HCT116 (cell line): Measurements from ENCODE around the gene KTN1. TPM values are rescaled to one million over a fixed set of nuclear protein-coding genes. Genes with fewer than 3 reads are reported as not detected.

ENCODE experiments used
- ATAC-seq: fragments of 200-7000 bp; cut with Tn5 transposase; 2 replicates; pipeline ENCODE4 v1.9.1; 2020; ENCODE audit warnings: mild to moderate bottlenecking, moderate library complexity
- BruUV-seq: library from RNA; stranded (reverse); fragments of 400-500 nt; replicated peaks from 2 replicates; lab custom pipeline; 2021; lab: Mats Ljungman, UMichigan
- CTCF ChIA-PET: fragments of 300-600 bp; sonication (Branson Sonifier 250); formaldehyde crosslinking; loops from one replicate; lab custom pipeline; 2021; ENCODE audit warnings: antibody characterized with exemption; lab: Charles Lee
- POLR2A ChIA-PET: fragments of 300-600, 350-600 bp; sonication (Branson Sonifier 250); formaldehyde crosslinking; loops from one replicate; lab custom pipeline; 2021; ENCODE audit warnings: antibody characterized with exemption; lab: Charles Lee
- RAD21 ChIA-PET, 2 experiments: fragments of 300-600 bp; sonication (Branson Sonifier 250); formaldehyde crosslinking; loops; one replicate each; lab custom pipeline; 2023; ENCODE audit warnings: low total read pairs in 2 of 2; ENCODE audit not compliant: uncharacterized antibody in 2 of 2, unreplicated experiment in 2 of 2, low non-redundant PET in 1 of 2; lab: Charles Lee
- DNase-seq: peaks from one replicate; pipeline ENCODE4 v3.0.0-alpha.2; 2010; ENCODE audit warnings: low read depth, low spot score
- H2AFZ ChIP-seq: fragments of 200-600 bp; shearing (Covaris generic), sonication (generic); 2 replicates; pipeline ENCODE4 v1.6.1; 2017; ENCODE audit warnings: low read depth, mixed run types, mixed read lengths, antibody characterized with exemption, low read length; ENCODE audit not compliant: poor library complexity, severe bottlenecking
- H3K27ac ChIP-seq: 2 replicates; pipeline ENCODE4 v1.5.1; 2012; ENCODE audit warnings: low read depth, low read length
- H3K27me3 ChIP-seq: fragments of 200-600 bp; sonication (generic); 2 replicates; pipeline ENCODE4 v1.6.1; 2016; ENCODE audit warnings: mixed run types, low read length, mixed read lengths; ENCODE audit not compliant: insufficient read depth
- H3K36me3 ChIP-seq, 2 experiments: fragments of 200-500 bp in 1 of 2; fragments of 200-600 bp in 1 of 2; sonication (Bioruptor generic) in 1 of 2; sonication (generic) in 1 of 2; 2 replicates each; pipeline versions ENCODE4 v1.5.1 to v1.6.1; 2014 to 2016; ENCODE audit warnings: low read length in 2 of 2, inconsistent platforms in 1 of 2, mixed read lengths in 1 of 2, mixed run types in 1 of 2; ENCODE audit not compliant: insufficient read depth in 2 of 2, control insufficient read depth in 1 of 2
- H3K4me1 ChIP-seq, 2 experiments: fragments of 200-600 bp in 1 of 2; sonication (generic) in 1 of 2; 2 replicates each; pipeline versions ENCODE4 v1.5.1 to v1.6.1; 2012 to 2017; ENCODE audit warnings: low read length in 2 of 2, inconsistent platforms in 1 of 2, mild to moderate bottlenecking in 1 of 2, mixed read lengths in 1 of 2, mixed run types in 1 of 2, moderate library complexity in 1 of 2; ENCODE audit not compliant: insufficient read depth in 2 of 2, control insufficient read depth in 1 of 2
- H3K4me2 ChIP-seq: fragments of 200-600 bp; sonication (generic); 2 replicates; pipeline ENCODE4 v1.6.1; 2017; ENCODE audit warnings: mixed run types, low read length, mixed read lengths
- H3K4me3 ChIP-seq, 2 experiments: fragments of 200-600 bp in 1 of 2; sonication (generic) in 1 of 2; replicated peaks in 1 of 2; 2 replicates each; pipeline ENCODE4 v1.5.1; 2011 to 2016; ENCODE audit warnings: low read length in 2 of 2, control low read depth in 1 of 2, low read depth in 1 of 2, mild to moderate bottlenecking in 1 of 2, mixed read lengths in 1 of 2, mixed run types in 1 of 2
- H3K79me2 ChIP-seq: fragments of 200-600 bp; sonication (generic); 2 replicates; pipeline ENCODE4 v1.6.1; 2017; ENCODE audit warnings: mild to moderate bottlenecking, mixed run types, low read length, moderate library complexity, mixed read lengths; ENCODE audit not compliant: insufficient read depth
- H3K9ac ChIP-seq: fragments of 200-600 bp; sonication (generic); 2 replicates; pipeline ENCODE4 v1.6.1; 2016; ENCODE audit warnings: low read length, mixed read lengths
- H3K9me2 ChIP-seq: fragments of 200-600 bp; sonication (generic), shearing (Covaris generic); 2 replicates; pipeline ENCODE4 v1.6.1; 2017; ENCODE audit warnings: mixed run types, mild to moderate bottlenecking, moderate library complexity; ENCODE audit not compliant: insufficient read depth
- H3K9me3 ChIP-seq, 2 experiments: fragments of 200-500 bp in 1 of 2; fragments of 200-600 bp in 1 of 2; sonication (Bioruptor generic) in 1 of 2; sonication (generic) in 1 of 2; 2 replicates each; pipeline ENCODE4 v1.6.1; 2014 to 2017; ENCODE audit warnings: low read length in 2 of 2, mixed read lengths in 2 of 2, inconsistent platforms in 1 of 2, low read depth in 1 of 2, mild to moderate bottlenecking in 1 of 2, mixed run types in 1 of 2, moderate library complexity in 1 of 2; ENCODE audit not compliant: control insufficient read depth in 1 of 2, insufficient read depth in 1 of 2
- H4K20me1 ChIP-seq: fragments of 200-600 bp; sonication (generic), shearing (Covaris generic); 2 replicates; pipeline ENCODE4 v1.6.1; 2017; ENCODE audit warnings: mixed run types, mild to moderate bottlenecking, moderate library complexity; ENCODE audit not compliant: insufficient read depth
- CEBPB ChIP-seq: IDR thresholded peaks from 2 replicates; pipeline ENCODE4 v1.6.1; 2012; ENCODE audit warnings: low read depth
- EGR1 ChIP-seq: IDR thresholded peaks from 2 replicates; pipeline ENCODE4 v1.6.1; 2012; ENCODE audit warnings: low read depth
- EZH2 ChIP-seq: fragments of 200-600 bp; sonication (generic); IDR thresholded peaks from 2 replicates; pipeline ENCODE4 v1.6.1; 2017; ENCODE audit warnings: antibody characterized with exemption, mixed run types
- EZH2phosphoT487 ChIP-seq: fragments of 200-600 bp; IDR thresholded peaks from 2 replicates; pipeline ENCODE4 v1.6.1; 2018; ENCODE audit warnings: antibody characterized with exemption, borderline replicate concordance
- FOSL1 ChIP-seq: IDR thresholded peaks from 2 replicates; pipeline ENCODE4 v1.6.1; 2012; ENCODE audit warnings: low read depth
- JUND ChIP-seq: IDR thresholded peaks from 2 replicates; pipeline ENCODE4 v1.6.1; 2012
- POLR2A ChIP-seq: IDR thresholded peaks from 2 replicates; pipeline ENCODE4 v1.7.0; 2011; ENCODE audit warnings: borderline replicate concordance; ENCODE audit not compliant: insufficient read depth, insufficient read length; ENCODE audit errors: extremely low read depth
- RAD21 ChIP-seq: IDR thresholded peaks from 2 replicates; pipeline ENCODE4 v1.6.1; 2012; ENCODE audit warnings: low read depth, mild to moderate bottlenecking
- SIN3A ChIP-seq: IDR thresholded peaks from 2 replicates; pipeline ENCODE4 v1.6.1; 2012; ENCODE audit warnings: low read depth
- SRF ChIP-seq: IDR thresholded peaks from 2 replicates; pipeline ENCODE4 v1.6.1; 2012; ENCODE audit warnings: low read depth
- TCF7L2 ChIP-seq: IDR thresholded peaks from 2 replicates; pipeline ENCODE4 v1.7.0; 2011; ENCODE audit warnings: borderline replicate concordance, inconsistent platforms; ENCODE audit not compliant: insufficient read depth, insufficient read length; ENCODE audit errors: extremely low read depth
- YY1 ChIP-seq: IDR thresholded peaks from 2 replicates; pipeline ENCODE4 v1.6.1; 2011; ENCODE audit warnings: low read length, low read depth, moderate library complexity, mild to moderate bottlenecking; ENCODE audit not compliant: insufficient replicate concordance; ENCODE audit errors: extremely low read depth
- ZFX ChIP-seq: fragments of 450-650 bp; IDR thresholded peaks from 2 replicates; pipeline ENCODE4 v1.6.1; 2017
- ZNF274 ChIP-seq: fragments of 200-500 bp; sonication (Bioruptor generic); IDR thresholded peaks from 2 replicates; pipeline ENCODE4 v1.6.1; 2014; ENCODE audit warnings: mild to moderate bottlenecking, low read depth, low read length, inconsistent platforms
- intact Hi-C: fragments of 100-400 bp; cut with micrococcal nuclease; formaldehyde crosslinking; loops from 2 replicates; pipeline ENCODE4 v1.10.0; 2022
- total RNA-seq: library from RNA; stranded (reverse); gene quantifications from one replicate; pipeline ENCODE4 v1.2.1, GENCODE V29; 2021; ENCODE audit not compliant: unreplicated experiment
- TF ChIP-seq, protein P1 (sequence below): IDR thresholded peaks from 2 replicates; pipeline ENCODE4 v1.6.1; 2012
- TF ChIP-seq, protein P2 (sequence below): IDR thresholded peaks from 2 replicates; pipeline ENCODE4 v1.6.1; 2012

KTN1 gene
- total RNA-seq, 1 experiment from 2014 or later, result 105 TPM

- DNase-seq (no peak), ATAC-seq (no peak)
- no peak overlapping the region for H3K4me3 ChIP-seq
- H2AFZ ChIP-seq, result no peak overlapping the region
- H3K9ac ChIP-seq, result no peak overlapping the region
- ChIA-PET POLR2A (no interaction called here), RAD21 (no interaction called here), CTCF (no interaction called here)
- no TSS peak for BruUV-seq
- H3K9me2 ChIP-seq, result no peaks in the 10 kb centered on the region
- H3K79me2 ChIP-seq, result no peaks in the 10 kb centered on the region
- no peak overlapping the region for H3K27ac ChIP-seq
- H3K4me1 ChIP-seq, result peaks cover 0 to 5% of the 10 kb centered on the region in 2 experiments; a peak in 1 of 4 replicates
- no peak for TF ChIP-seq EGR1
- no peak for TF ChIP-seq FOSL1
- TF ChIP-seq RAD21, result no peak
- TF ChIP-seq YY1, result no peak
- no peaks in the 10 kb centered on the region for H3K9me3 ChIP-seq
- intact Hi-C loops, result no loop called here
- no peaks in the 10 kb centered on the region for H4K20me1 ChIP-seq
- no peaks in the 10 kb centered on the region for H3K36me3 ChIP-seq
- no peak overlapping the region for H3K4me2 ChIP-seq
- no peaks in the 10 kb centered on the region for H3K27me3 ChIP-seq
Observed at GRCh38 chr14:55717621-55718020, 137.6 kb downstream of the KTN1 start.

DNA sequence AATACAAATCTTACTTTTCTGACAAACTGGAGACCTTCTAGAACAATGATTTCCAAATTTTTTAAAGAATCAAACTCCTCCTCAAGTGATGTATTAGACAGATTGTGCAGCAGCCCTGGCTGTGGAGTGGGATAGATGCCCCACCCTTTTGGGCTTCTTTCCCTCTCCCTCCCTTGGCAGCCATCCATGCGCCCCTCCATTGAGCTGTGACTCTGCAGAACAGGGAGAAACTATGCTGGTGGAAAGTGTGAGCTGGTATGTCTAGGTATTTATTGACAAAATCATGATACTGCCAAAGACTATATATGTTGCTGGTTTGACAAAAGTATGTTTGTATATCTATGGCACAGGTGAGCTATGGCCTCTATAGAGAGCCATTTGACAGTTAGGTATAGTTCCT is 138.5 kb downstream of the KTN1 start:
- H3K36me3 ChIP-seq, result no peaks in the 10 kb centered on the region
- H3K9me2 ChIP-seq, result no peaks in the 10 kb centered on the region
- no peaks in the 10 kb centered on the region for H3K9me3 ChIP-seq
- no peak overlapping the region for H3K9ac ChIP-seq
- intact Hi-C loops, result no loop called here
- no peaks in the 10 kb centered on the region for H4K20me1 ChIP-seq
- H3K4me1 ChIP-seq, result peaks cover 0 to 5% of the 10 kb centered on the region in 2 experiments; a peak in 1 of 4 replicates
- POLR2A ChIA-PET, result no interaction called here
- CTCF ChIA-PET, result no interaction called here
- no peaks in the 10 kb centered on the region for H3K27me3 ChIP-seq
- DNase-seq, result no peak
- no peak overlapping the region for H2AFZ ChIP-seq
- RAD21 ChIA-PET, result no interaction called here
- TF ChIP-seq, protein P1, sequence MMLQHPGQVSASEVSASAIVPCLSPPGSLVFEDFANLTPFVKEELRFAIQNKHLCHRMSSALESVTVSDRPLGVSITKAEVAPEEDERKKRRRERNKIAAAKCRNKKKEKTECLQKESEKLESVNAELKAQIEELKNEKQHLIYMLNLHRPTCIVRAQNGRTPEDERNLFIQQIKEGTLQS, result no peak
- TF ChIP-seq SRF (no peak), EZH2phosphoT487 (no peak), EGR1 (no peak), SIN3A (no peak), EZH2 (no peak), ZNF274 (no peak), TCF7L2 (no peak), POLR2A (no peak), RAD21 (no peak), ZFX (no peak), CEBPB (no peak), JUND (no peak), FOSL1 (no peak)
- TF ChIP-seq, protein P2, sequence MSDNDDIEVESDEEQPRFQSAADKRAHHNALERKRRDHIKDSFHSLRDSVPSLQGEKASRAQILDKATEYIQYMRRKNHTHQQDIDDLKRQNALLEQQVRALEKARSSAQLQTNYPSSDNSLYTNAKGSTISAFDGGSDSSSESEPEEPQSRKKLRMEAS, result no peak
- no peak overlapping the region for H3K4me2 ChIP-seq
- no peaks in the 10 kb centered on the region for H3K79me2 ChIP-seq
- no peak for ATAC-seq
- no TSS peak for BruUV-seq
- no peak overlapping the region for H3K4me3 ChIP-seq
- H3K27ac ChIP-seq, result no peak overlapping the region
